ENCODE data around the gene GAS6.
"Not testable (repeated sequence)": the region's sequence is repeated elsewhere in the genome, so short reads cannot be mapped to it uniquely, and the experiment has no call there.

GAS6 gene

GRCh38 chr13:113791226-113791625 is 72.7 kb downstream of the GAS6 start:
- no peak for DNase-seq (ENCODE audit: low read depth in 3 of 3)

DNA sequence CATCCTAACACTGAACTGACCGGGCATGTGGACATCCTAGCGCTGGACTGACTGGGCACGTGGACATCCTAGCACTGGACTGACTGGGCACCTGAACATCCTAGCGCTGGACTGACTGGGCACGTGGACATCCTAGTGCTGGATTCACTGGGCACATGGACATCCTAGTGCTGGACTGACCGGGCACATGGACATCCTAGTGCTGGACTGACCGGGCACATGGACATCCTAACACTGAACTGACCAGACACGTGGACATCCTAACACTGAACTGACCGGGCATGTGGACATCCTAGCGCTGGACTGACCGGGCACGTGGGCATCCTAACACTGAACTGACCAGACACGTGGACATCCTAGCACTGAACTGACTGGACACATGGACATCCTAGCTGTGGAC is 73.9 kb downstream of the GAS6 start:
- DNase-seq (ENCODE audit: low read depth in 3 of 3) = not testable (repeated sequence)

DNA sequence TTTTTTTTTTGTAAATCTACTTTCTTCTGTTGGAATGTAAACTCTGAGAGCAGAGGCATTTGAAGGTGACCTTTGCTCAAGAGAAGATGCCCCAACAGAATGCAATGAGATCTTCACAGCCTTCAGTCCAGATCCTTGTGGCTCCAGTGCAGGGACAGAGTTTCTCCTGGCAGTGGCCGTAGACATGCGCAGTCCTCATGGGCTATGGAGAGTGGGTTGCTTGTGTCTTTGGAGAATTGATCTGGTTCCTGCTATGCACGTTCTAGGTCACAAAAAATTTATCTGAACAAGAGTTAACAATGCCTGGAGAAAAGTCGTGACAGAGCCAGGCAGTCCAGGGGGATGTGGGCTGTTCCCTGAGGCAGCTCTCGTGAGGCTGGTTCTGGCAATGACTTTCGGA is 74.7 kb downstream of the GAS6 start:
- no peak for DNase-seq (ENCODE audit: low read depth in 3 of 3)

DNA sequence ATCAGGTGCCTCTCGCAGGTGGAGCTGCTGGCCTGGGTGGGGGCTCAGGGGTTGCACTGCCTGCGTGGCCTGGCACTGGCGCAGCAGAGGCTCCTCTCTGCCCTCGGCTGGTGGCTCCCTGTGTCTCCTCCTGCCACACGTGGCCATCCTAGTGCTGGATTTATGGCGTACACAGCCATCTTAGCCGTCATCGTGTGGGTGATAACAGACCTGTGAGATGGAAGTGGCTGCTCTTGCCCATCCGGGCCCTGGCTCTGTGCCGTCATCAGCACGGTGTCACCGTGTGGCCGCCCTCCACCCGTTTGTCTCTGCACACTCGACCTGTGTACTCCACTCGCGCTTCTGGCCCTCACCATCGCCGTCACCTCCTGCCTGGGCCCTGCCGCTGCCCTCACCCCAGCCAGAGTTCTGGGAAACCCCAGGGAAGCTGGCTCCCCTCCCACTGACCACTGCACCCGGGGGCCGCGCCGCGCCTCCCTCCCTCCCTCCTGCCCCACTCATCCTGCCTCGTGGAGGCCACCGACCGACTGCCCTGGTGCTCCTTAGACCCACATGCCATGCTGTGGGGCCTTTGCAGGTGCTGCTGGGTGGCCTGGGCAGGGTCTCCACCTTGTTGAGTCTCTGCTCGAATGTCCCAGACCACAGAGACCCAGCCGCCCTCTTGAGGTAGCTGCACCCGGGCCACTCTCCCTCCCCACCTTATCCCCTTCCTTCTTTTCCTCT is 75.3 kb downstream of the GAS6 start:
- no peak for DNase-seq (ENCODE audit: low read depth in 3 of 3)

- no peak for DNase-seq (ENCODE audit: low read depth in 3 of 3)
Observed at GRCh38 chr13:113787694-113788093, 76.2 kb downstream of the GAS6 start.

DNA sequence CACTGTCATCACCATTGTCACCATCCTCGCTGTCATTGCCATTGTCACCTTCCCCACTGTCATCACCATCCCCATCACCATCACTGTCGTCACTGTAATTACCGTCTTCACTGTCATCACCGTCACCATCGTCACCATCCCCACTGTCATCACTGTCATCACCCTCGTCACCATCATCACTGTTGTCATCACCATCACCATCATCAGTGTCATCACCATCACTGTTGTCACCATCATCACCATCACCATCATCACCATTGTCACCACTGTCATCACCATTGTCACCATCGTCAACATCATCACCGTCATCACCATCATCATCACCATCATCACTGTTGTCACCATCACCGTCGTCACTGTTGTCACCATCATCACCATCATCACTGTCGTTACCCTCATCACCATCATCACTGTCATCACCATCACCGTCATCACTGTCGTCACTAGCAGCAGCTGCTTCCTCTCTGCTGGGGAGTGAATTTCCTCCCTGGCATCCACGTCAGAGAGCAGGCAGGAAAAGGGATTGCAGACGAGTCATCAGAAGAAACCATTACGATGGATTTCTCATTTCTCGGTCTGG is 77.5 kb downstream of the GAS6 start:
- DNase-seq (ENCODE audit: low read depth in 3 of 3) = no peak

- no peak for DNase-seq (ENCODE audit: low read depth in 3 of 3)
Observed at GRCh38 chr13:113785051-113786010, 78.5 kb downstream of the GAS6 start.

GRCh38 chr13:113784645-113785024 is 79.2 kb downstream of the GAS6 start:
- DNase-seq (ENCODE audit: low read depth in 3 of 3) = no peak

DNA sequence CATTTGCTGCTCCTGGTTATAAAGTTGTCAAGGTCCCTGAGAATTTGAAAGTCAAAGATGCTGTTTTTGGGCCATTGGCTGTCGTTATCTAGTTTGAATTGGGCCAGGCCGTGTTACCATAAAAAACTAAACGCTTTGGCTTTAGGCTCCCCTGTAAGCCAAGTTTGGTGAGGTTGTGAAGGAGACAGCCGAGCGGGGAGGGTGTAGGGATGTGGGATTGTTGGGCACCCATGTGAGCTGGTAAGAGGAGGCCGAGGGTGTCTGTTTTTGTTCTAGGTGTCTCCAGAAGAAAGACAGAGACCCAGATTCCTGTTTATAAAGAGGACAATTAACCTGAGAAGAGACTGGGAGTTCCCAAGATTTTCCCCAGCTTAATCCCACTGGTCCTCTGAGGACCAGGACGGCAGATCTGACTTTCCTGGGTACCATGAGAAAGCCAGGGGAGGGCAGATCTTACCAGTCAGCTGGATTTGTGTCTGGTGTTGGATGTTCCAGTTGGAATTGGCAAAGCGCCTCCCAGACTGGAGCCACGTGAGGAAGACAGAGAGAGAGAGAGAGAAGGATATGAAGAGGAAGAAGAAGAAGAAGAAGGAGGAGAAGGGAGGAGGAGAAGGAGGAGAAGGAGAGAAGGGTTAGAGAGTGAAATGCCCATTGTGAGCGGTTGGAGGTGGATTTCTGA is 79.8 kb downstream of the GAS6 start:
- no peak for DNase-seq (ENCODE audit: low read depth in 3 of 3)

DNA sequence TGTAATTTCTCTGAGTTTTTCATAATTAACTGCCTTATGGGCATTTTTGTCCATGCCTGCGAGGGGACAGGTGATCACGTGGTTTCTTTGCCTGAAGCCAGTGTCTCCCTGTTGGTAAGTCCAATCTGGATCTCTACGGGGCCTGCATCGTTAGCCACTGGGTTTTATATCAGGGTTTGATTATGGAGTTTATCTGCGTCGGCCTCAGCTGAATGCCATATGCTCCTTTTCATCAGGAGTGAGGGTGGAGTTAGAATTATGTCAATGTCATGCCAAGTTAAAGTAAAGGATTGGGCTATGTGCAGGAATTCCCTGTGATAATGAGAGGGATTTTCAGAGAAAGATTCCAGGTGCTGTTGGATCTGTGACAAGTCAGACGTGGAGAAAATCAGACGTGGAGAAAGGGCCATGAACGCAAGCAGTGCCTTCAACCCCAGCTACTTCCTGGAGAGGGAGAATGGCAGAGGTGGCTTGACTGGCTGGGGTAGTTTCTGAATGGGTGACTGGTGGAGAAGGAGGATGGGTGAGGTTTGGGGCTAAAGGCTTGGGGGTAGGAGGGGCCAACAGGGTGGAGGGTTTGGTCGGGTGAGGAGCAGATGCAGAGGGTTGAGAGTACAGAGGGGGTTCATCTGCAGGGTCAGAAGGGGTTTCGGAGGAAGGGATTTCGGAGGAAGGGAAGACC is 80.5 kb downstream of the GAS6 start:
- DNase-seq (ENCODE audit: low read depth in 3 of 3) = no peak

- DNase-seq (ENCODE audit: low read depth in 3 of 3) = no peak
Observed at GRCh38 chr13:113782472-113782871, 81.4 kb downstream of the GAS6 start.

DNA sequence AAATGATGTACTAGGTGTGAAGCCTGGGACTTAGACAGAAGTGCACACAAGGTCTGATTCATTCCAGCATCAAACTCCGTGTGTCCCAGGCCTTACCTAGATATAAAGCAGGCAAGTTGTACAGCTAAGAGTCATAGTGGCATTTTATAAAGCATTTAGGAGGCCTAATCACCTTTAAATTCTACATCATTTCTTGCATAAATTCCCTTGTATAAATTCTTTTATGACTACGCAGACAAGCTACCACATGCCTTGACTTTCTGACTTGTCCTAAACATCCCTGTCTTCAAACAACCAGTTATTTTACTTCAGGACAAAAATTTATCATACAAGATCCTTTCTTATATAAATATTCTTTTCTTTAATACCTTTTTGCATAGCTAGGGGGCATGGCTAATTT is 82.3 kb downstream of the GAS6 start:
- no peak for DNase-seq (ENCODE audit: low read depth in 3 of 3)

DNA sequence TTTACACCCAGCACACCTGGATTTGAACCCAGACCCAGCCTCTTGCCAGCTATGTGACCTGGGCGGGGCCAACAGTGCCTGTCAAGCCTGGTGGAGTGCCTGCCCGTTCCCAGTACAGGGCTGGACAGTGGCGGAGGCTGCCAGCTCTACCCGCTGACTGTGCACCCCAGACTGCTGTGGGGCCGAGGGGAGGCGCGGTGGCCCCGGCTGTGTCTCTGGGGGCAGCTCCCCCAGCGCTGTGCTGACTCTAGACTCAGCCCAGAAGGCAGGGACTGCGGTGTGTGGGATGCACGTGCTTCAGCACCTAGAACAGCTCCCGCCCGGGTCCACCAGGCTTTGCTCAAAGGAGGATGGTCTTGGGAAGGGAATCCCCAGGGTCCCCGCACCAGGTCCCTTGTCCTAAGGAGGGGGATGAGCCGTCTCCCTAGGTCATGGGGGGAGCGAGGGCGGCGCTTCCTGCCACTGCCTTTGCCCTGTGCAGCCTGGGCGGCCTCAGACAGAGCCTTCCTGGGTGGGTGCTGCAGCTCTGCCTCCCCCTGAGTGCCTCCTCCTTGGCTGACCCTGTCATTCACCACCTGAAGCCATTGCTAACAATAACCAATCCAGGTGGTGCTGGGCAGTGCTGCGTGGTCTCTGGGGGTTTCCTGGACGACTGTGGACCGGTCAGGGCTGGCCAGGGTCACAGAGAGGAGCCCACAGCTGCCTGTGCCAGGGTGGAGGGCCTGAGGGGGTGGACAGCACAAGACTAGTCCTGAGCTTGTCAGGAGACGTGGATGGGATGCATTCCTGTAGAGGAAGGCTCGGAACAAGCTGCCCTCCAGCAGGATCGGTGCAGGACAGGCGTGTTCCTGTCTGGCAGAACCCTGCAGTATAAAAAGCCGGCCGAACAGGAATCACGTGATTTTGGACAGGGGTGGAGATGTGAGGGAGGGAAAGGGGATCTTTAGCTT is 86.3 kb downstream of the GAS6 start:
- no peak for DNase-seq (ENCODE audit: low read depth in 3 of 3)

GRCh38 chr13:113776231-113777125 is 87.4 kb downstream of the GAS6 start:
- no peak for DNase-seq (ENCODE audit: low read depth in 3 of 3)

- no peak for DNase-seq (ENCODE audit: low read depth in 3 of 3)
Observed at GRCh38 chr13:113775451-113776145, 88.3 kb downstream of the GAS6 start.

- no peak for DNase-seq (ENCODE audit: low read depth in 3 of 3)
Observed at GRCh38 chr13:113774177-113775107, 89.4 kb downstream of the GAS6 start.

DNA sequence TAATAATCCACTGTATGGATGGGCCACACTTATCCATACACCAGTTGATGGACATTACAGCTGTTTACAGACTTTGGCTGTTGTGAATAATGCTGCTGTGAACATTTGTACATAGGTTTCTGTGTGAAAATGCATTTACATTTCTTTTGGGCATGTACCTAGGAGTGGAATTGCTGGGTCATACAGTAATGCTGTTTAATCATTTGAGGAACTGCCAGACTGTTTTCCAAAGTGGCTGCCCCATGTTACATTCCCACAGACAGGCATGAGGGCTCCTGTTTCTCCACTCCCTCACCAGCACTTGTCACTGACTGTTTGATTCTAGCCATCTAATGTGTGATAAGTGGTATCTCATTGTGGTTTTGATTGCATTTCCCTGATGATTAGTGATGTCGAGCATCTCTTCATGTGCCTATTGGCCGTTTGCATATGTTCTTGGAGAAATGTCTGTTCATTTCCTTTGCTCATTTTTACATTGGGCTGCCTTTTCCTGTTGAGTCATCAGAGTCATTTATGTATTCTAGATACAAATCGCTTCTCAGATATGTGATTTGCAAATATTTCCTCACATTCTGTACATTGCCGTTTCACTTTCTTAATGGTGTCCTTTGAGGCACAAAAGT is 92.1 kb downstream of the GAS6 start:
- no peak for DNase-seq (ENCODE audit: low read depth in 3 of 3)
